Tibial artery (tissue), 4 donors: ENCODE measurements around the gene DUSP28.
A peak's percentile ranks its signal among the peaks of the same experiment; 100 is the strongest.

Experiments used
- DNase-seq, 2 donors: peaks; one replicate each; pipeline ENCODE4 v3.0.0-alpha.2; 2019
- H3K27ac ChIP-seq, 2 donors: fragments of 200-600 bp; sonication (generic) in 1 of 2; 1 replicate in 1 of 2; 2 replicates in 1 of 2; pipeline ENCODE4 v1.5.1; 2018 to 2019; ENCODE audit warnings: mild to moderate bottlenecking in 1 of 2
- H3K27me3 ChIP-seq, 2 donors: fragments of 200-600 bp; sonication (generic) in 1 of 2; one replicate each; pipeline versions ENCODE4 v1.5.1 to v1.6.0; 2016 to 2019
- H3K36me3 ChIP-seq, 3 donors: fragments of 200-600 bp; sonication (generic) in 2 of 3; one replicate each; pipeline ENCODE4 v1.5.1; 2016 to 2019; ENCODE audit warnings: mild to moderate bottlenecking in 2 of 3
- H3K4me1 ChIP-seq, 4 donors: fragments of 200-600 bp; sonication (generic) in 2 of 4; 1 replicate in 3 of 4; 2 replicates in 1 of 4; pipeline ENCODE4 v1.5.1; 2016 to 2019
- H3K4me3 ChIP-seq, 2 donors: fragments of 200-600 bp; sonication (generic) in 1 of 2; 1 replicate in 1 of 2; 2 replicates in 1 of 2; pipeline ENCODE4 v1.5.1; 2018 to 2019; ENCODE audit warnings: mild to moderate bottlenecking in 2 of 2
- H3K9me3 ChIP-seq, 3 donors: fragments of 200-600 bp; sonication (generic) in 1 of 3; one replicate each; pipeline ENCODE4 v1.5.1; 2016 to 2019
- intact Hi-C: fragments of 100-400 bp; cut with DNase I; formaldehyde crosslinking; loops from one replicate; pipeline ENCODE4 v1.15.0; 2023; ENCODE audit warnings: low total_unique reads
- TF ChIP-seq, protein P1 (sequence below), 2 experiments: fragments of 200-600 bp in 1 of 2; fragments of 450-650 bp in 1 of 2; IDR thresholded peaks; one replicate each; pipeline ENCODE4 v1.5.1; 2017 to 2019; ENCODE audit warnings: antibody characterized with exemption in 2 of 2, mild to moderate bottlenecking in 1 of 2, moderate library complexity in 1 of 2

Gene DUSP28

DNA sequence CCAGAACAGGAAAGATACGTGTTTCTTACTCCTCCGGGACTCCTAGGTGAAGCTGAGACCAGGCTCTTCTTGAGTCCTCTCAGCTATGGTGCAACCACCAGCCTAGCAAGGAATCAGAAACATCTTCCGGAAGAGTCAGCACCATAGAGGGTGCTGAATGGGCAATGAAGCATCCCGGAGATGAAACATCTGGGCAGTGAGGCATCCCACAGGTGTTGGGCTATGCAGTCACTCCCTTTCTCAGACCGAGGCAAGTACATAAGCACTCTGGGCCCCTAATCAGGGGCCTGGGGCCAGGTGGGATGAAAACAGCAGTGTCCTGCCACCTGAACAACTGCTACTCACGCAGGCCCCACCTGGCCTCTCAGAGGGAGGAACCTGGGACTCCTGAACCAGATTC, 24.9 kb downstream of the DUSP28 start:
- peak overlapping the region in 1 of 2 donors; percentile 83 for H3K27ac ChIP-seq
- no peak for DNase-seq
- peak overlapping the region; percentile 82 to 87 for H3K4me3 ChIP-seq
- H3K9me3 ChIP-seq, result no peaks in the 10 kb centered on the region
- intact Hi-C loops, result loop anchor here (5.0 kb wide), 1 partner anchor 558 kb away; the partner anchor contains the start of gene NDUFA10
- TF ChIP-seq, protein P1, sequence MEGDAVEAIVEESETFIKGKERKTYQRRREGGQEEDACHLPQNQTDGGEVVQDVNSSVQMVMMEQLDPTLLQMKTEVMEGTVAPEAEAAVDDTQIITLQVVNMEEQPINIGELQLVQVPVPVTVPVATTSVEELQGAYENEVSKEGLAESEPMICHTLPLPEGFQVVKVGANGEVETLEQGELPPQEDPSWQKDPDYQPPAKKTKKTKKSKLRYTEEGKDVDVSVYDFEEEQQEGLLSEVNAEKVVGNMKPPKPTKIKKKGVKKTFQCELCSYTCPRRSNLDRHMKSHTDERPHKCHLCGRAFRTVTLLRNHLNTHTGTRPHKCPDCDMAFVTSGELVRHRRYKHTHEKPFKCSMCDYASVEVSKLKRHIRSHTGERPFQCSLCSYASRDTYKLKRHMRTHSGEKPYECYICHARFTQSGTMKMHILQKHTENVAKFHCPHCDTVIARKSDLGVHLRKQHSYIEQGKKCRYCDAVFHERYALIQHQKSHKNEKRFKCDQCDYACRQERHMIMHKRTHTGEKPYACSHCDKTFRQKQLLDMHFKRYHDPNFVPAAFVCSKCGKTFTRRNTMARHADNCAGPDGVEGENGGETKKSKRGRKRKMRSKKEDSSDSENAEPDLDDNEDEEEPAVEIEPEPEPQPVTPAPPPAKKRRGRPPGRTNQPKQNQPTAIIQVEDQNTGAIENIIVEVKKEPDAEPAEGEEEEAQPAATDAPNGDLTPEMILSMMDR (IDR thresholded peaks at IDR 0.05), result no peak
- peaks cover 6 to 41% (median 35%) of the 10 kb centered on the region in 4 donors for H3K4me1 ChIP-seq
- H3K27me3 ChIP-seq, result no peaks in the 10 kb centered on the region
- H3K36me3 ChIP-seq, result peaks cover 0 to 13% (median 9%) of the 10 kb centered on the region in 3 donors

DNA sequence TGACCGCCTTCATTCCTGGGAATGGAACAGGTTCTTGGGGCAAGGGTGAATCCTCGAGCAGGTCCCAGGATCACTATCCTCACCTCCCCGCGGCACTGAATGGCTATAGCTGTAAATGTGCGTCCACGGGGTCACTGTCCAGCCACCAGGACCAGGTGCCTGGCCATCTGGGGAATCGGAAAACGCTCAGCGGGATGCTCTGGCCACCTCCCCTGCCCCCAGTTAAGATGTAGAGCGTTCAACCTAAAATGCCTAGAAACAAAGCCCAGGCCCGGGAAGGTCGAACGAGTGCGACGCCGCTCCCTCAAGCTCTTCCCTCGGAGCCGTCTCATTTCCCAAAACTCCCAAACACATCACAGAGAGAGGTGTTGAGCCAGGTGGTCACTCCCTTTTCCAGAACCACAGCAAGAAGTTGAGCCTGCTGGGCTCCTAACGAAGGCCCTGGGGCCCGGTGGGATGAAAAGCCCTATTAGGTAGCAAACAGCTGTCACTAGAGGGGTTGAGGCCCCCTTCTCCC, 25.6 kb downstream of the DUSP28 start:
- Histone ChIP-seq H3K27me3 (no peaks in the 10 kb centered on the region), H3K4me3 (peak overlapping the region; percentile 82 to 87), H3K36me3 (peaks cover 0 to 15% (median 14%) of the 10 kb centered on the region in 3 donors), H3K4me1 (peaks cover 6 to 38% (median 33%) of the 10 kb centered on the region in 4 donors), H3K27ac (peak overlapping the region; percentile 83 to 93), H3K9me3 (no peaks in the 10 kb centered on the region)
- DNase-seq, result no peak
- intact Hi-C loops, result loop anchor here (5.0 kb wide), 1 partner anchor 558 kb away; the partner anchor contains the start of gene NDUFA10
- TF ChIP-seq, protein P1 (IDR thresholded peaks at IDR 0.05), result no peak

- Histone ChIP-seq H3K9me3 (no peaks in the 10 kb centered on the region), H3K27me3 (no peaks in the 10 kb centered on the region), H3K4me3 (peak within 1 kb of the TSS; percentile 82 to 87), H3K4me1 (peaks cover 6 to 38% (median 33%) of the 10 kb centered on the region in 4 donors), H3K27ac (peak within 1 kb of the TSS; percentile 83 to 93), H3K36me3 (peaks cover 0 to 21% (median 14%) of the 10 kb centered on the region in 3 donors)
- DNase-seq, result peak; percentile 98 to 99
- TF ChIP-seq, protein P1 (IDR thresholded peaks at IDR 0.05), result no peak
- intact Hi-C loops, result loop anchor here (5.0 kb wide), 1 partner anchor 559 kb away; the partner anchor contains the start of gene NDUFA10
Observed at GRCh38 chr2:240586198-240586918, 26.2 kb downstream of the DUSP28 start, which contains the start of gene CAPN10. TSS of gene CAPN10 (plus strand) at chr2:240586734. CDS start at chr2:240586912, 178 bp downstream.

GRCh38 chr2:240586919-240587800, 27.0 kb downstream of the DUSP28 start:
- intact Hi-C loops, result loop anchor here (5.0 kb wide), 1 partner anchor 560 kb away; the partner anchor contains the start of gene NDUFA10
- H3K9me3 ChIP-seq, result no peaks in the 10 kb centered on the region

More at GRCh38 chr2:240586919-240587800, 27.0 kb downstream of the DUSP28 start:
- Histone ChIP-seq H3K27me3 (no peaks in the 10 kb centered on the region), H3K4me3 (peak overlapping the region; percentile 82 to 87), H3K36me3 (peaks cover 0 to 29% (median 19%) of the 10 kb centered on the region in 3 donors), H3K4me1 (peaks cover 6 to 38% (median 33%) of the 10 kb centered on the region in 4 donors), H3K27ac (peak overlapping the region; percentile 83 to 93)
- TF ChIP-seq, protein P1 (IDR thresholded peaks at IDR 0.05), result no peak
- peak in 1 of 2 donors; percentile 37 for DNase-seq
